ENCODE measurements around the gene DNAI2. TPM values are rescaled to one million over a fixed set of nuclear protein-coding genes. Genes with fewer than 3 reads are reported as not detected.

Gene DNAI2
- total RNA-seq = not detected

- Histone ChIP-seq H3K4me3 (no peak within 1 kb of the TSS), H3K27me3 (peaks cover 24% of the 10 kb centered on the region), H3K9me3 (no peaks in the 10 kb centered on the region), H3K4me1 (peaks cover 31% of the 10 kb centered on the region), H3K27ac (no peak within 1 kb of the TSS), H3K36me3 (no peaks in the 10 kb centered on the region)
- WGBS = 15% methylated on average over 20 of the region's 33 CpGs
- TF ChIP-seq EP300 (IDR thresholded peaks at IDR 0.05) = no peak
- no peak for TF ChIP-seq CTCF (IDR thresholded peaks at IDR 0.05)
- no peak for TF ChIP-seq POLR2AphosphoS5 (IDR thresholded peaks at IDR 0.05)
- TF ChIP-seq POLR2A (IDR thresholded peaks at IDR 0.05) = no peak
- no peak for DNase-seq (ENCODE audit: low spot score in 2 of 2)
Measured at GRCh38 chr17:74274060-74274708, at the start of gene DNAI2. Gene DNAI2, plus strand, starts transcription at chr17:74274234. Its CDS starts 7,584 bp downstream, at chr17:74281818.

- Histone ChIP-seq H3K9me3 (no peaks in the 10 kb centered on the region), H3K4me3 (no peak overlapping the region), H3K36me3 (peaks cover 8% of the 10 kb centered on the region), H3K4me1 (no peaks in the 10 kb centered on the region), H3K27me3 (no peaks in the 10 kb centered on the region), H3K27ac (no peak overlapping the region)
- no peak for DNase-seq (ENCODE audit: low spot score in 2 of 2)
- TF ChIP-seq CTCF (IDR thresholded peaks at IDR 0.05) (no peak), POLR2AphosphoS5 (IDR thresholded peaks at IDR 0.05) (no peak), POLR2A (IDR thresholded peaks at IDR 0.05) (no peak), EP300 (IDR thresholded peaks at IDR 0.05) (no peak)
- 92% methylated on average over 20 of the region's 20 CpGs for WGBS
Measured at GRCh38 chr17:74224959-74225725, 48.9 kb upstream of the DNAI2 start.

DNA sequence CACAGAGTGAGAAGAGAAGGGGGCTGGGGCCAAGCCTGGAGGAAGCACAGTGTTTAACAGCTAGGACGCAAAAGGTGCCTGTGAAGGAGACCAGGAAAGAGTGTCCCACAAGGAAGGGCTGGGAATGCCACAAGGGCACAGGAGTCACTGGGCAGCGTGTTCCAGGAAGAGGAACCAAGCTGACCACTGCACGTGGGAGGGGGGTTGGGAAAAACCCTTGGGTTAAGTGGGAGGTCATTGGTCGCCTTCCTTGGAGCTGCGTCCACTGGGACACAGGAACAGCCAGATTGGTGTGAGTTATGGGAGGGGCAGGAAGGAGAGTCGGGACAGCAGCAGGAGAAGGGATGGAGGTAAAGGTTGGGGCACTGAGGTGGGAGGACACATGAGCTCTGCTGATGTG, 47.8 kb upstream of the DNAI2 start:
- Histone ChIP-seq H3K36me3 (peaks cover 8% of the 10 kb centered on the region), H3K27me3 (no peaks in the 10 kb centered on the region), H3K27ac (no peak overlapping the region), H3K4me1 (no peaks in the 10 kb centered on the region), H3K4me3 (no peak overlapping the region), H3K9me3 (no peaks in the 10 kb centered on the region)
- no peak for DNase-seq (ENCODE audit: low spot score in 2 of 2)
- no peak for TF ChIP-seq POLR2AphosphoS5 (IDR thresholded peaks at IDR 0.05)
- TF ChIP-seq EP300 (IDR thresholded peaks at IDR 0.05) = no peak
- no peak for TF ChIP-seq CTCF (IDR thresholded peaks at IDR 0.05)
- no peak for TF ChIP-seq POLR2A (IDR thresholded peaks at IDR 0.05)
- WGBS = 81% methylated on average over 6 of the region's 6 CpGs

GRCh38 chr17:74227271-74228080, 46.6 kb upstream of the DNAI2 start:
- Histone ChIP-seq H3K27ac (no peak overlapping the region), H3K27me3 (no peaks in the 10 kb centered on the region), H3K4me1 (no peaks in the 10 kb centered on the region), H3K9me3 (no peaks in the 10 kb centered on the region), H3K36me3 (peaks cover 3% of the 10 kb centered on the region), H3K4me3 (no peak overlapping the region)
- TF ChIP-seq CTCF (IDR thresholded peaks at IDR 0.05) (no peak), EP300 (IDR thresholded peaks at IDR 0.05) (no peak), POLR2AphosphoS5 (IDR thresholded peaks at IDR 0.05) (no peak), POLR2A (IDR thresholded peaks at IDR 0.05) (no peak)
- no peak for DNase-seq (ENCODE audit: low spot score in 2 of 2)
- 77% methylated on average over 10 of the region's 10 CpGs for whole genome bisulfite sequencing
